A549 treated with AZD9567 at 1 μM for 4 hours (cell line): ENCODE measurements around the gene FSTL5. TPM values are rescaled to one million over a fixed set of nuclear protein-coding genes. Genes with fewer than 3 reads are reported as not detected.

Source experiments
- total RNA-seq: library from RNA; stranded (reverse); fragments of 200-300 nt; extraction: Qiagen RNA extraction; gene quantifications from 5 replicates; pipeline ENCODE4 v1.2.3, GENCODE V29; 2022; ENCODE audit not compliant: insufficient read depth

Gene FSTL5
- 0.05 TPM in 1 of 5 replicates, not detected in the others for total RNA-seq

DNA sequence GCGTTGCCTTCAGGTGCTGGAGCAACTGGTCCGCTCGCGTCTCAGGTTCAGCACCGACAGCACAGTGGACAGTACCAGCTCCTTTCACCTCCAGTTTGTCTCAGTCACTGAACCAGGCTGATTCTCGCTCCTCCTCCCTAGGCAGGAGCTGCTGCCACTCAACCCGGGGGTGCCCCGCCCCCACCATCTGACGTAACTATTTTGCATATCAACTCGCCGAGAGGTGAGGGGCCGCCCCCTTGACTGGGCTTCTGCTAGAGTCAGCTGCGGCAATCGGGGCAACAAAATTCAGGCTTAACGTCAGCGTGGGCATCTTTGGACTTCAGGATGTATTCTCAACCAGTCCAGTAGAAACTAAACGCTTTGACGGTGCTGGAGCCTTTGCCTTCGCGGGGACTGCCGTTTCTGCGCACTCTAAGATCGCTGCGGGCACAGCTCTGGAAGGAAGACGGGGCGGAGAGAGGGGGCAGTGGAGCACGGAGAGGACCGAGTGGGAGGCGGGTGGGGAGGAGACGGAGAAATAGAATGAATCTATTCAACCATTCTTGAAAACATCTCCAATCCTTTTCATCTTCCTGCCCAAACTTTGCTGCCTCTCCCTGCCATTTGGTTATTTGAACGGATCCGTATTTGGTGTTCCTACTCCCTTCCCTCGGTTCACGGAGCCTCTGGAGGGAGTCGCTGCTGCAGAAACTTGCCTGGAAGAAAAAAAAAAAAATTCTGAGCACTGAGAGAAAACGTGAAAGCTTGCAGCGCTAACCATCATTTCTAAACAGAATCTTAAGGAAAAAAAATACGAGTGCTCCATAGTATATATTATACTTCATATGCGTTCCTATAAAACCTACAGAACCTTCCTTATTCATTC lies at the start of gene FSTL5:
Gene FSTL5, minus strand, starts transcription at position 109 of the 868 bp plus-strand sequence. CDS start 52,604 bp downstream, outside the sequence.

